NOMO-1 treated with dmso at 0.1 percent for 144 hours (cell line): ENCODE measurements around the gene SH2D2A.

Source experiments
- DNase-seq: peaks from one replicate; lab custom pipeline; 2025; ENCODE audit not compliant: unreplicated experiment; lab: John Stamatoyannopoulos, UW

Gene SH2D2A

DNA sequence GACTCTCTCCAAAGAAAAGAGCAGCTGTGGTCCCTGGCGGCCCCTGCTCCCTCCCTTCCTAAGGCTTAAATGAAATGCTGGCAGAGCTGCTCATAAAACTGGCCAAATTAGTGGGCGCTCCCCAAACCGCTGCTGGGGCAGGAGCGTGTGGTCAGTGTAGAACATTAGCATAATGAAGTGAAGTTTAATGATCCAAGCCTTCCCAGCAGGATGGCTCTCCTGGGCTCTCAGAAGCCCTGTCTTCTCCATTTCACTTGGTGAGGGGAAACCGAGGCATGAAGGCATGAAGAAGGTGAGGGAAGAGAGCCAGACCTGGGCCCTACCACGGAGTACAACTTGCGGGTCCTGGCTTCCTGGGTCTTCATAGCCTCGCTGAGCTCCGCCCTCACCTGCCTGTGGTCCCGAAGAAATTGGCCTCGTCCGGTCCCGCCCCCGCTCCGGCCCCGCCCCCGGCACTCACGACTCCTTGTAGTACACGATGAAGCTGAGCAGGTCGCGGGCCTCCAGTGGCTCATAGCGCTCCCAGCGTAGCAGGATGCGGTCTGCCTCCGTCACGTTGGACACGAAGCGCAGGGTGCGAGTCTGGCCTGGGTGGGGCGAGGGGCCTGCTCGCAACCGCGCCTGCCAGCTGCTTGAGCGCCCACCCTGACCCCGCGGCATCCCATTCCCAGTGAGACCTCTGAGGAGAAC, 32.0 kb upstream of the SH2D2A start:
- DNase-seq: no peak

DNA sequence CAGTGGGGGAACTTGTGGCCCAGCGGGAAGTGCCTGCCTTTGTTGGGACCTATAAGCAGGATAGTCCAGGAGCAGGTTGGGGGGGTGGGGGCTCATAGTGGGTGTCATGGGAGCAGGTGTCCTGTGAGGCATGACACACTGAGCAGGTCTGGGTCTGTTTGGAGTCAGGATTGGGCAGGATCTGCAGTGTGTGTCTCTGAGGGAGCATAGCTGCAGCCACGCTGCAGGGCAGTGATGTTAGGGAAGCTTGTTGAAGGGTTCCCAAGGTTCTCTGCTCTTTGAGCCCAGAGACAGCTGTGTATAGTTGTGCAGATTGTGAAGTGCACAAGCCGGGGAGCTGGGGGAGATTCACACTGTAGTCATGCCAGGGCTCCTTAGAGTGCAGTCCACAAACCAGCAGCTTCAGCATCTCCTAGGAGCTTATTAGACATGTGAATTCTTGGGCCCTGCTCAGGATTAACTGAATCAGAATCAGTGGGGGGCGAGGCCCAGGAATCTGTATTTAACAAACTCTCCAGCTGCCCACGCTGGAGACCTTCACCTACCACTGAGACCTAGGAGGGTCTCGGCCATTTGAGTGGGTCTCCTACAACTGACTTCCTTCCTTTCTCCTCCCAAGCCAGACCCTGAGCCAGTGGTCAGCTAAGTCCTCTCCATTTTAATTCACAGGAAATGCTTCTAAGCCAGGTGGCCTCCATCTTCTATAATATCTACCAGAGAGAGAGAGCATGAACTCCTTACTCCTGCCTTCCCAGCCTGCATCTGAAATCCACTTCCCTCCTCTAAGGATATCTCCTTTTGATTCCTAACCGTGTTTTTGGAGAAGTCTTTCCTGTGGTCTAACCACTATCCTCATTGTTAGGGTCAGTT, 31.2 kb upstream of the SH2D2A start:
- no peak for DNase-seq

DNA sequence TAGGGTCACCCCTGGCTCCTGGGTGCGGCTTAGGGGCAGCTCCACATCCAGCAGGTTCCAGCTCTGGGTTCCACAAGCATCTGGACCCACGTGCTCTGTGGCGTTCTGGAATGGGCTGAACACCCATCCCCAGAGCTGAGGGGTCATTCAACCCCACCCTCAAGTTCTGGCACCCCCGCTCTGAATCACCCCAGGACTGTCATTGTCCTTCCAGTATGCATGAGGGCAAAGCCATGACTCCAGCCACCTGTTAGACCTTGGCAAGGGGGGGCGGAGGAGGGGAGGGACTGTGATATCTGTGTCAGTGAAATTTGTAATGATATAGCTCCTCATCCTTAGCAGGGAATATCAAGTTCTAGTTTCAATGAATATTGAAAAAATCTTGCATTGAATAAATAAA, 30.0 kb upstream of the SH2D2A start:
- DNase-seq: no peak

DNA sequence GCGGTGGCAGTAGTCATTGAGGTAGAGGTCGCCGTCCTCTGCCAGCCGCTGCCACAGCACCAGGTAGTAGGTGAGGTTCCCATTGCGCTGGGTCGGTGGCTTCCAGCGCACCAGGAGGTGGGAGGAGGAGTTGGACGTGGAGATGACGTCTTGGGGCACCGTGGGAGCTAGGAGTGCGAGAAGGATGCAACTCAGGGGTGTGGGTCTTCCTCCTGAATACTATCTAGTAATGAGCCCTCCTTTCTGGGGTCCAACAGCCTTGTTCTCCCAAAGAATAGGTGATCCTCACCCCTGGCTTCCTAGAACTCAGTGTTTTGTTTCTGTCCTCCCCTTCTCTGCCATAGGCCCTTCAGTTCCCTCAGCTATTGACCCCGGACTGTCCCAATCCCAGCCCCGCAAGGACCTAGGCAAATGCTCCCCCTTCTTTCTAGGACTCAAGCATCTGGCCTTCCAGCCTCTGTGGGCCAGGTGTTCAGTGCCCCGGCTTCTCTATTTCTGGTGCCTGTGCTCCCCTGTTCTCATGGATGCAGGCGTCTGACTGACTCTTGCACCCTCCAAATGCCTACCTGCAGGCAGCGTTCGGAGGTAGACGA, 29.4 kb upstream of the SH2D2A start:
- DNase-seq: no peak

DNA sequence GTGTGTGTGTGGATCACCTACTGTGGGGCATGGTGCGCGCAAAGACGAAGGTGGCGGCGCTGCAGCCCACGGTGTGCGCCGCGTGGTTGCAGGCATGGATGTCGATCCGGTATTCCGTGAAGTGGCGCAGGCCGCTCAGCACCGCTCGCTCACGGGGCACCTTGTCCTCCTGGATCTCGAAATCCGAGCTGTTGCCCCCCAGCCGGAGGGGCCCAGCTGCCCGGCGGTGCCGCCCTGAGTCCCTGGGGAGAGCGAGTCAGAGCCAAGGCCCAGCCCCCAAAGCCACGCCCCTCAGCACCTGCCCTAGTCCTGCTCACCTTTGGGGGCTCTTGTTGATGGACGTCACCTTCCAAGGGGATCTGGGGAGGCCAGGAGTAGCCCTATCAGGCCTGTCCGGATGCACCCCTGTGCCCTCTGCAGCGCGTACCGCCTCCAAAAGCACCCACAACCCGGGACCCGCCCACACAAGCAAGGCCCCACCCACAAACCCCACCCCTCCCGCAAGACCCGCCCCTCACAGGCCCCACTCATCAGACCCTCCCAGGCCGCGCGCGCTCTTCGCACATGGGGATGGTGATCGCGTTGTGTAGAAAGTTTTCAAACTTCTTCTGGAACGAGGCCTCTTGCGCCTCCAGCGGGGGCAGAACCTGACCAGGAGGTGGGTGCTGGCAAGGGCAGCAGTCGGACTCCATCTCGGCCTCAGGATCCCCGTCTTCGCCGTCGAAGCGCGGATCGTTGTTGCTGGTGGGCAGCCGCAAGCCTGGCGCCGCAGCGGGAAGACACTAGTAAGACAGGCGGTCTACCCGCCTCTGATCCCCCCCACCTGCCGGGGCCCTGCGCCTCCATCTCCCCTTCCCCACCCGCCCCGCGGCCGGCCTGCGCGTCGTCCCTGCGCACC, 28.7 kb upstream of the SH2D2A start:
- no peak for DNase-seq

DNA sequence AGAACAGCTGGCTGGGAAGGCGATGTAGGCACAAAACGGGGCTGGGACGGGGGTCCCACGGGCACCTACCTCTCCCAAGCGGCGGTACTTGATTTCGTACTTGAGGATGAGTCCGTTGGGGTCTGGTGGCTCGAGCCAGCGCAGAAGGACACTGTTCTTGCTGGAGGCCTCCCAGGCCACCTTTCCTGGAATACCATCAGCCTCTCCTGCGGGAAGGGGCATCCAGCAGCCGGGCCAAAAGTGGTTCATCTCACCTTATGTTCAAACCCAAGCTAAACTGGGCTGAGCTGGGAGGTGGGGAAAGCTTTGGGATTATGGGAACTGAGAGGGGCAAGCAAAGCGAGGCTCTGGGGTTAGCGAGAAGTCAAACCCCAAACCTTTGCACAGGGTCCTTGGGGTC, 28.0 kb upstream of the SH2D2A start:
- DNase-seq: no peak

DNA sequence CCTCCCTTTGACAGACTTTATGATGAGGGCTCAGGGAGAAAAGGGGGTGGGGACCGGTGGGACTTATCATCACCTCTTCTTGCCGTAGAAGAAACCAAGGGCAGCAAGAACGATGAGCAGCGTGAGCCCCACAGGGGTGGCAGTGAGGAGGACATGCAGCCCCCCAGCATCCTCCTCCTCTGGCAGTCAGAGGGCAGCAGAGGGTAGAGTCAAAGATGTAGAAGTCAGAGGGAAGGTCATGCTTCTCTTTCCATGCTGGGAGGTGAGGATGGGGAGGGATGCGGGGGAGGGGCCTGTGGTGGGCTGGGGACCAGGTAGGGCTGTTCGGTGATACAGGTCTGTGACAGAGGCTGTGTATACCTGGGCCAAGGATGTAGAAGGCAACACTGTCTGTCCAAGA, 27.5 kb upstream of the SH2D2A start:
- DNase-seq: no peak

DNA sequence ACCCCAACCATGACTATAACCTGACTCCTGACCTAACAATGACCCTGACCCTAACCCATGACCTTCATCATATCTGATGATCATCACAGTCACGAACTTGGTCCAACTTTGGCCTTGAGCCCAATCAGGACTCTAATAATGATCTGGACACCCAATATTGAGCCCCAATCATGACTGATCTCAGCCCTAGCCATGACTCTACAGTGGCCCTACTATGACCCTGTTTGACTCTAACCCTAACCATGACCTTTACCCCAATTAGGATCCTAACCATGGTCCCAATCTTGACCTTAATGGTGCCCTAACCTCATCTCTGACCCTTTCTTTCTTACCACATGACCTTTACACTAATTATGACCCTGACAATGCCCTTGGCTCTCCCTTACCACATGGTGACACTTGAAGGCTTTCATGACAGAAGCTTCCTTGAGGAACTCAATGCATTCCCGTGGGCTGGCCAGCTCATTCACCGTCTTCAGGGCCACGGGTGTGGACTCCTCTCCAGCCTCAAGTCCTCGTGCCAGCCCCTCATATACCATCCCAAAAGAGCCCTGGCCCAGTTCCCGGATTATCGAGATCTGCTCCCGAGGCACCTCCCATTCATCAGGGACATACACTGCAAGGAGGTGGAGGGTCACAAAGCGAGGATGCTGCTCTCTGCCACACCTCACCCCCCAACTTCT, 26.1 kb upstream of the SH2D2A start:
- no peak for DNase-seq

DNA sequence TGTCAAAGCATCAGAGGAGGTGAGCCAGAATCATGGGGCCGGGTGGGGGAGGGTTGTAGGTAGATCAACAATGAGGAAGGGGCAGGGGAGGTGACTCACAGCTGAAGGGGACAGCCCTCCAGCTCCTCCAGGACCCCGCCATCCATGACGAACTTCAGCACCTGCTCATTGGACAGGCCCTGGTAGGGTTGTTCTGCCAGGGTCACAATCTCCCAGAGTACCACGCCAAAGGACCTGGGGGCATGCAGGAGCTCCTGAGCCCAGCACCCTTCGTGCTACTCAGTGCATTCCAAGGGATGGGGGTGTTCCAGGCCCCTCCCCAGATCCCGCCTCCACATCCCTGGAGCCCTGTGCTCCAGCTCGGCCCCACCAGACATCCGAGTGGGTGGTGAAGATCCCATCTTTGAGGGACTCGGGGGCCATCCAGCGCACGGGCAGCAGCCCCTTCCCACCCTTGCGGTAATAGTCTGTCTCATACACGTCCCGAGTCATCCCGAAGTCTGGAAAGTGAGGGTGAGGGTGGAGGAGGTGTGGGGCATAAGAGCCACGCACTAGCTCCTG, 24.7 kb upstream of the SH2D2A start:
- DNase-seq: no peak

DNA sequence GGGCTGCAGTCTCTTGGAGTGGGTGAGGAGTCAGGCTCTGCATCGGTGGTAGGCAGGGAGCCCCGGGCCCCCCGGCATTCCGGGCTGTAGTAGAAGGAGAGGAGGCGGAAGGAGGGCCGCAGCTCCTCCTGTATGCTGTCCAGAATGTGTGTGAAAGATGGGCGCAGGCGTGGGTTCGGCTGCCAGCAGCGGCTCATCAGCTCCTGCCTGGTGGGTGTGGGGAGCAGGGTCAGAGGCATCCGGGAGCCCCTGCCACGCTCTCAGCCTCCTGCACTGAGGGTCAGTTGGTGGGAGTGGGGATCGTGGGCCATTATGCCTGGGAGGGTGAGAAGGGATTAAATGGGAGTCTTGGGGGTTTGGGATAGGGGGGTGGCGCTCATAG, 24.2 kb upstream of the SH2D2A start:
- DNase-seq: no peak

DNA sequence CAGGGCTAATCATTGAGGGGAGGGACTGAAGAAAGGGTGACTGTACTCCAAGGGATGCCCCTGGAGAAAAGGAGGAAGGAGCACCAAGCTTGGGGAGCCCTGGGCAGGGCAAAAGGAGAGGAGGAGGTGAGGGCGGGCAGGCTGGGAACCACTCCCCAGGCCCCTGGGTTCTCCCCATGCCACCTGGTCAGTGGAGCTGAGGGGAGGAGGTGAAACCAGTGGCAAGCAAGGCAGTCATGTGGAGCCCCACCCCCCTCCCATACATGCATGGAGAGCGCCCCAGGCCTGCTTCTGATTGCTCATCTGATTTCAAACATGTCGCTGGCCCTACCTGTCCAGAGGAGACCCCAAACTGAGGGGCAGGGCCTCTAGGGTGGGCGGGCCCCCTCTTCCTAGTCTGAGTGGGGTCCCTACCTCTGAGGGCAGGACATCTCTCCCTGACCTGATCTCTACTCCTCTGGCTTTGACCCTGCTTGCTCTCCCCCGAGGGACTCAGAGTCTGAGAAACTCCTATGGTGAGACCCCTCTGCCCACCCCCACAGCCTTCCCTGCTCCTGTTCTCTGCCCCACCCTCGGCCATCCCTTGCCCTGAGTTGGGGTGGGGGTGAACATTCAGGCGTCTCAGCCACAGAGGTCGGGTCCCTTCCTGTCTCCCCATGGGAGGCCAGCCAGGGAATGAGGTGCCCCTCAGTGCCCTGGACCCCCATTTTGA, 23.7 kb upstream of the SH2D2A start:
- DNase-seq: no peak

DNA sequence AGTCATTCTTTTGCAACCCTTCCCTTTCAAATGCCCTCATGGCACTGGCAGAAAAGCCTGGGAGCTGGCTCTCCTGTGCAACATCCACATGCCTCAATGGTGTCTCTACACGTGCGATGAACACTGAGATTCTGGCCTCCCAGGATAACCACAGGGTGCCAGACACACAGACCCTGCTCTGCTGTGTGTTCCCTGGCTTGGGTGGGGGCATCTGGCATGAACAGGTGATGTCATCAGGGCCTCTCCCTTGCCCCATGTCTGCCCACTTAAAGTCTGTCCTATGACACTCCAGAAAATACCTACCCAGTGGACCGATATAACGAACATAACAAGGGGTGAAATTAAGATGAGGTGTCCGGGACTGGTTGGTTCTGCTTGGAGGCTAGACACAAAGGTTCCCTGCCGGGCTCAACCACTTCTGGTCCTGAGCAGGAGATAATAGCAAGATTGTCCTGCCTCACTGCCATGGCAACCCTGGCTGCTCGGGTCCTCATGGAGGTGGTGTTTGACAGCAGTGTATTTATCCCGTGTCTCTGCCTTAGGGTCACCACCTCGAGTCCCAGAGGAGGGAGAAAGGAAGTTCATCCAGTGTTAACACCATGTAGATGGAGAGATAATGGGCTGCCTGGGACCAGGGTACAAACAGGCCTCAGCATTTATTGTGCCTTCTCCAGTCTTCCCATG, 22.9 kb upstream of the SH2D2A start:
- no peak for DNase-seq

DNA sequence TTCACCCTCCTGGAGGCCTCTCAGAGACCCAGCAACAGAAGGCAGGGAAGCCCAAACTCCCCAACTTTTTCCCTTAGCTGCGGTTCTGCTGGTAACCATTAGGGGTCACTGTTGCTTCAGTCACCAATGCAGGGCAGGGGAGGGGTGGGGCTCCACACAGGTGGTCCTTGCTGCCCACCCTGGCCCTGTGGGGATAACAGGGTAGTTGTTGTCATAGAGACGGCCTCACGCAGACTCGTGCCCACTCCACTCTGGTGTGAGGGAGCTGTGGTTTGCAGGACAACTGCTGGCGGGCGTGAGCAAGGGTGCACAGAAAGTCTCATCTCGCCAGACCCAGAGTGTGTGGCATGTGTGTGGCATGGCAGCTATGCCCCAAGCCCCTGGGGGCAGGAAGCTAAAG, 22.3 kb upstream of the SH2D2A start:
- DNase-seq: no peak

DNA sequence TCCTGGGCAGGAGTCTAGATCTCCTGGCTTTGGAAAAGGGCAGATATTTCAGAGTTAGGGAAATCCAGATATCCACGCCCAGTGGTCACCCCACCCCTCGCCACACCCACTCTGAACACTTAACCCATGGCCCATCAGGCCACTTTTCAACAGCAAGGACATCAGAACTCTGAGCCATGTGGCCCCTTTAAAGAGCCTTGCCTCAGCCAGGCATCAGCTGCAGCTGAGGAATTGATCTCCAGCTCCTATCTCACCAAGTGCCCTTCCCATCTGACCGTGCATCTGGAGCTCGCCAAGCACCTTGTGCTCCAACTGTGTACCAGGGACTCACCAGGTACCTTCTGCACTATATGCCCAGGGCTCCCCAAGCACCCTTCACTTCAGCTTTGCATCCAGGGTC, 20.2 kb upstream of the SH2D2A start:
- no peak for DNase-seq

DNA sequence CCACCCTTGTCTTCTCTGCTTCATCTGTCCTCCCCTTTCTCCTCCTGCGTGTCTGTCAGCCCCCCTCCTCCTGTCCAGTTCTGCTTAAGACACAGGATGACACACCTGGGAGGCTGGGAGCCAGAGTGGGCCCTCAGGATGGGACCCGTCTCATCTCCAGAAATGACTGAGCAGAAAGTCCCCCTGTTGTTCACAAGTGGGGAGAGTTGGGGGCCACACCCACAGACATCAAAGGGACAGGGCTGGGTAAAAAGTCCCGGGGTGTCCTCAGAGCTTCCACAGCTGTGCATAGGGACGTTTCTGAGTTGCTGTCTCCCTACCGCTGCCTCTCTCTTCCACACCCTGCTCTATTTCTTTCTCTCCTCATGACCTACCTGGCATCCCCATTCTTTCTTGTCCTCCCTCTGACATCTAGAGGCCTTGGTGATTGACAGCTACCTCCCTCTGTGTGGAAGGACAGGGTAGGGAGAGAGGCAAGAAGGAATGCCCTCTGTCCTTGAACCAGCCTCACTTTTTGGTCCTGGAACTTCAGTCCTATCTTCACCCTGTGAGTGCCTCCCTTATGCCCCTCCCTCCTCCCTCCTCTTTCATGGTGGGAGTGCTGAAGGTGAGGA, 19.5 kb upstream of the SH2D2A start:
- no peak for DNase-seq

DNA sequence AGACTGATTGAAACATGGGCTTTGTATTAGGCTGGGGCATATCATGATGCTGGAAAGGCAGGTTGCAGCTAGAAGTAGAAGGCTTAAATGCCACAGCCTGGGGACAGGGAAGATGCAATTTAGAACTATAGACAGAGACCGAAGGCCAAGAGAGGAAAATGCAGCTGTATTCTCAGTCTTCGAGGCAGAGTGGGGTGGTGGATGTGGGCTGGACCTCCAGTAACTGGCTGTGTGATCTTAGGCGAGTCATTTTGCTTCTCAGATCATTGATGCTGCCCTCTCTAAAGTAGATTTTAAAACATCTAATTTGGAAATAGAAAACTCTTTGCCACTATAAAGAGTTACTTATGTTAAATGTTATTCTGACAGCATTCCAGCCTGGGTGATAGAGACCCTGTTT, 17.7 kb upstream of the SH2D2A start:
- DNase-seq: no peak

DNA sequence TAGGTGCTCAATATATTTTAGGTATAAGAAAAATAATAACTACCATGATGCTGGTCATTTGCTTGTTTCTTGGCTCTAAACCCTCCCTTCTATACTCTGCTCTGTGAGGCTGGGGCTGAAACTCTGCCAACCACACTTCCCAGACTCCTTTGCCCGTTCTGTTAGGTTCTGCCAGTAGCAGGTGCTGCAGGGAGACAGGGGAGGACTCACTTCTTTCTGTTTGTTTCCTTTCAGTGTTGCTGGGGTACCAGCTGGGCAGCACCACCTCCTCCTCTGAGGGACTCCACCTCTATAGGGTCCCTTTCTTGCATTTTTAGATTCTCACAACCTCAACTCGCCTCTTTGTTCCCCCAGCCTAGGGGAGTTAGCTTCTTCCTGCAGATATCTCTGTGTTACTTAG, 17.0 kb upstream of the SH2D2A start:
- DNase-seq: no peak

DNA sequence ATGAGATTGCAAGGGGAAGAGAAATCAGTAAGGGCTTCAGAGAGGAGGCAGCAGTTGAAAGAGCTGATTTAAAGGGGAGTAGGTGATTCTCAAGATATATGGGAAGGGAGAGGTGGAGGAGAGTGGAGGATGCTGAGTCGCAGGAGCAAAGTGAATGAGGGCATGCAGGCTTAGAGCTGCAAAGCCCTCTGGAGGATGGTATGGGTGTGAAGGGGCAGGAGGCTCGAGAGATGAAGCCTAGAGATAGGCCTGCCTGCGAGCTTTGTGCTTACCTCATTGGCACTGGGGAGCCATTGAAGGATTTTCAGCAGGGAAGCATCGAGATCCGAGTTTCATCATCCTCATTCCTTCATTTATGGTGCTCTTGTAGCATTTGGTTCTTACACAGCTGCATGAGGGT, 15.8 kb upstream of the SH2D2A start:
- DNase-seq: no peak
